Rectal smooth muscle tissue (tissue), 1 donor: ENCODE results near the gene ZSCAN16.
"Not testable (repeated sequence)": the region's sequence is repeated elsewhere in the genome, so short reads cannot be mapped to it uniquely, and the experiment has no call there.

Experiments
- H3K27ac ChIP-seq: one replicate; pipeline ENCODE4 v1.7.0; 2013; ENCODE audit warnings: low read depth, low read length, inconsistent platforms
- H3K27me3 ChIP-seq: one replicate; pipeline ENCODE4 v1.7.0; 2013; ENCODE audit warnings: low read length; ENCODE audit not compliant: control insufficient read depth, insufficient read depth
- H3K36me3 ChIP-seq: one replicate; pipeline ENCODE4 v1.7.0; 2013; ENCODE audit warnings: low read length; ENCODE audit not compliant: control insufficient read depth, insufficient read depth
- H3K4me1 ChIP-seq: one replicate; pipeline ENCODE4 v1.7.0; 2013; ENCODE audit warnings: low read length; ENCODE audit not compliant: control insufficient read depth, insufficient read depth
- H3K4me3 ChIP-seq: one replicate; pipeline ENCODE4 v1.7.0; 2013; ENCODE audit warnings: low read length
- H3K9ac ChIP-seq: one replicate; pipeline ENCODE4 v1.7.0; 2013; ENCODE audit warnings: low read length

ZSCAN16 gene

DNA sequence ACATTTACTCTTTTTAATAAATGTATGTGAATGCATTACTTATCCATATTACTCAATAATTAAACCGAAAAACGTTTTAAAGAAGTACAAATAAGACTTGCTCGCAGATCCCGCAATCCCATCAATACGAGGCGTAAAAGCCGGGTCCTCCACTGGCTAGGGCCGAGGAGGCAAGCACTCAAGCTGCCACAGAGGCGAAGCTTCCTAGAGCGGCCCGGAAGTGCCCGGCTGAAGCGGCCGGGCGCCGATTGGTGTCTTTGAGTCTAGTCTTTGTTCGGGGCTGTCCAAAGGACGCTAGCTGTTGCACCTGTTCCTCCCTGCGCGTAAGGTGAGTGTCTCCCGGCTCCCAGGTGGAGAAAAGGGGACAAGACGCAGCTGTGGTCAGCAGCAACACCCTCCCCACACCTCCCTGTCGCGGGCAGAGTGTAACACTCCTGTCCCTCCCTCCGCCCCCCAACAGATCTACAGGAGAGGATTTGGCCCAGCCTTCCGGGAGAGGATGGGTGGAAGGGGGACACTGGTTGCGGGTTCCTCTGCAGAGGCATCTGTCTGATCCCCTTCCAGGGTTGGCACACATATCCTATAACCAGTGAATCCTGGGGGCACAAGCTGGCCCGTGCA is at the start of gene ZSCAN16:
Gene ZSCAN16 (plus strand): TSS at position 260 of the 621 bp plus-strand sequence. CDS start 835 bp downstream, outside the sequence.
- Histone ChIP-seq H3K9ac (peak within 1 kb of the TSS; percentile 50), H3K27ac (peak within 1 kb of the TSS; percentile 70), H3K4me1 (peaks cover 2% of the 10 kb centered on the region), H3K27me3 (no peaks in the 10 kb centered on the region), H3K4me3 (peak within 1 kb of the TSS; percentile 89), H3K36me3 (peaks cover 8% of the 10 kb centered on the region)

DNA sequence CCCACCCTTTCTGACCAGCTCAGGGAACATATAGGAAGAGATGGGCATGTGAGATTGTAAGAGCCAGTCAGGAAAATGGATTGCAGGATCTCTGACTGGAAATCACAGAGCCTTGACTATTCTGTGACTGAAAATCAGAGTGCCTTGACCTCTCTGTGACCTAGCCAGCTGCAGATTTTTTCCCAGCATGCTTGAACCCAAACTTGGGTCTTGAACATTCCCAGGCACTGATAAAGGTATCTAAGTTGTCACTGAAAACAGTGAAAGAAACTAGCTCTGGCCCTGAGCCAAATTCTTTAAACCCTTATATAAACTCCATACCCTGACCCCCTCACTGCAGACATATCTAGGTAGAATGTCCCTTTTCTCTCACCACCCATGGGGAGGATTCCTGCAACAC is 46.4 kb upstream of the ZSCAN16 start:
- H3K36me3 ChIP-seq, result no peaks in the 10 kb centered on the region
- H3K4me1 ChIP-seq, result no peaks in the 10 kb centered on the region
- H3K9ac ChIP-seq, result no peak overlapping the region
- no peak overlapping the region for H3K27ac ChIP-seq
- no peaks in the 10 kb centered on the region for H3K27me3 ChIP-seq
- no peak overlapping the region for H3K4me3 ChIP-seq

DNA sequence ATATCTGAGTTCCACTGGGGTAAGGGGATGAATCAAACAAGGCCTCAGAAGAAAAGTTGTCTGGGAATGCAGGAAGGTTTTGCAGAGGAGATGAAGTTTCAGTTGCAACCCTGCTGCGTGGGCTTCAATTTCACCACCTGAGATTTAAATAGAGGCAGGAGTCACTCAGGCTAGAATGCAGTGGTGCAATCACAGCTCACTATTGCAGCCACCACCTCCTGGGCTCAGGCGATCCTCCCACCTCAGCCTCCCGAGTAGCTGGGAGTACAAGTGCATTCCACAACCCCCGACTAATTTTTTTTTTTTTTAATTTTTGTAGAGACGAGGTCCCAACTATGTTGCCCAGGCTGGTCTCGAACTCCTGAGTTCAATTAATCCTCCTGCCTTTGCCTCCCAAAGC is 45.6 kb upstream of the ZSCAN16 start:
- Histone ChIP-seq H3K9ac (no peak overlapping the region), H3K27me3 (no peaks in the 10 kb centered on the region), H3K4me3 (no peak overlapping the region), H3K36me3 (no peaks in the 10 kb centered on the region), H3K4me1 (no peaks in the 10 kb centered on the region), H3K27ac (no peak overlapping the region)

GRCh38 chr6:28080381-28080630 is 44.1 kb upstream of the ZSCAN16 start, which contains the start of gene ZNF165:
ZNF165 (plus strand) TSS chr6:28080568; CDS start chr6:28085481, 4,913 bp downstream.
- not testable (repeated sequence) for H3K4me1 ChIP-seq, H3K27me3 ChIP-seq, H3K36me3 ChIP-seq
- Histone ChIP-seq H3K27ac (peak within 1 kb of the TSS; percentile 94), H3K4me3 (peak within 1 kb of the TSS; percentile 97), H3K9ac (peak within 1 kb of the TSS; percentile 88)

DNA sequence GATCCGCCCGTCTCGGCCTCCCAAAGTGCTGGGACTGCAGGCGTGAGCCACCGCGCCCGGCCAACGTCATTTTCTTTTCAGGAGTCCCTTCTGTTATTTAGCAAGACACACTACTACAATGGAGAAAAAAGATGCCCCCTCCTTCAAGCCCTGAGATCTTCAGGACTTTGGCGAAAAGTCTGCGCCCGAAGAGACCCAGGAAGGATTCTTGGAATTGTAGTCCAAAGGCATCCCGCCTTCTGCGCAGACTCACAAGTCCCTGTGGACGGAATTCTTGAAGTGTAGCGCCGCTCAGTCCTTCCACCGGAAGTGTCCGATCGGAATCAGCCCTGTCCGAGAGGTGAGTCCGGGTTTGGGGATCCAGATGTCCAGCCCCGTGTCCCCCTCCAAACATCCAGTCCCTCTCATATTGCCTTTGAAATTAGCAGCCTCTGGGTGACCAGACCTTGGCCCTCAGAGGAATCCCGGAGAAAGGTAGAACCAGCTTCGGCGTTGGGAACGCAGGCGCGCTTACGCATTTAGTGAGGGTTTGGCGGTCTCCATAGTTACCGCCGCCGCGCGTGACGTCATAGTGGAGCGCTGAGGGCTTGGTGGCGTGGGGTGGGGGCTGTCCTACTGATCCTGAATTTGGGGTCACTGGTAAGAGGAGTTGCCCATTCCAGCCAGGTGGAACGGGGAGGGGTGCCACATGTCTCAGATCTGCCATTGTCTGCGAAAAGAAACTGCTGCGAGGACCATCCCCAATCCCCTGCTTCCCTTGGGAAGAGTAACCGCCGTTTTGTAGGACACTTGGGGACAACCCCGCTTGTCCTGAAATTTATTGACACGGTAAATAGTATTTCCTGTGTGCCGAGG is 43.6 kb upstream of the ZSCAN16 start:
- H3K9ac ChIP-seq, result peak overlapping the region; percentile 88
- H3K4me1 ChIP-seq, result no peaks in the 10 kb centered on the region
- H3K27me3 ChIP-seq, result no peaks in the 10 kb centered on the region

GRCh38 chr6:28081486-28081751 is 43.0 kb upstream of the ZSCAN16 start:
- H3K4me1 ChIP-seq, result no peaks in the 10 kb centered on the region
- no peaks in the 10 kb centered on the region for H3K27me3 ChIP-seq
- peak overlapping the region; percentile 94 for H3K27ac ChIP-seq
- peak overlapping the region; percentile 97 for H3K4me3 ChIP-seq
- H3K36me3 ChIP-seq, result no peaks in the 10 kb centered on the region
- H3K9ac ChIP-seq, result peak overlapping the region; percentile 86

More for the DNA sequence above, 43.6 kb upstream of the ZSCAN16 start:
- Histone ChIP-seq H3K27ac (peak overlapping the region; percentile 94), H3K36me3 (no peaks in the 10 kb centered on the region), H3K4me3 (peak overlapping the region; percentile 97)

GRCh38 chr6:28082939-28083338 is 41.5 kb upstream of the ZSCAN16 start:
- no peaks in the 10 kb centered on the region for H3K27me3 ChIP-seq
- no peak overlapping the region for H3K9ac ChIP-seq
- no peaks in the 10 kb centered on the region for H3K4me1 ChIP-seq
- no peak overlapping the region for H3K27ac ChIP-seq
- peaks cover 2% of the 10 kb centered on the region for H3K36me3 ChIP-seq
- H3K4me3 ChIP-seq, result no peak overlapping the region

GRCh38 chr6:28089054-28089453 is 35.4 kb upstream of the ZSCAN16 start:
- Histone ChIP-seq H3K27me3 (no peaks in the 10 kb centered on the region), H3K4me3 (no peak overlapping the region), H3K36me3 (peaks cover 12% of the 10 kb centered on the region), H3K9ac (no peak overlapping the region), H3K4me1 (no peaks in the 10 kb centered on the region), H3K27ac (no peak overlapping the region)

DNA sequence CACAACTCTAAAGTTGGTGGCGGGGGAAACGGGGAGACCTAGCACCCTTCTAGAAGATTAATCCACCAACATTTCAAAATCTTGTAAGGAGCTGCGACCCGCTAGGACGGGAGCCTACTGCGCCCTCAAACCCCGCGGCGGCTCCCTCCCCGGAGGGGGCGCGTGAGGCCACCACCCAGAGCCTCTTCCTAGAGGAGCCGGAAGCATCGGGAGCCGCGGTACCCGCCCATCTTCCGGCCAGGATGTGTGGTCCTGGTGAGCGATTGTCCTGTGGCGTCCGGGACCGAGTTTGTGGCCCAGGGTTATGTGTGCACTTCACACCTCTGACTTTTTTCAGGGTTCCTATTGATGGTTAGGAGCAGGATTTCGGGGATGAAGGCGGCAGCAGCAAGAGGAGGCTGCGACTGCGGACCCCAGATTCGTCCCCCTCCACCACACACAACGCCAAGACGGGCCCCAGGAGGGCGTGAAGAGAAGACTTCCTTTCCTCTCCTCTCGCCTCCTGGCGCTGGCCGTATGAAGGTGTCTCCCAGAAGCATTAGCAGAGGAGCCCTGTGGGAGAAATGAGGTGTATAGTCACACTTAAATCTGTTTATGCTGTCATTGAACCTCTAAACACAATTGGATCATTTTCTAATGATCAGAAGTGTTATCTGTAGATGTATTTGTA is 33.4 kb upstream of the ZSCAN16 start:
- H3K9ac ChIP-seq, result no peak overlapping the region
- no peak overlapping the region for H3K27ac ChIP-seq
- no peaks in the 10 kb centered on the region for H3K4me1 ChIP-seq
- H3K36me3 ChIP-seq, result peaks cover 12% of the 10 kb centered on the region
- no peaks in the 10 kb centered on the region for H3K27me3 ChIP-seq
- H3K4me3 ChIP-seq, result peak overlapping the region; percentile 65

- H3K36me3 ChIP-seq, H3K27me3 ChIP-seq, H3K4me1 ChIP-seq: not testable (repeated sequence)
These were observed 22.2 kb upstream of the ZSCAN16 start for GRCh38 chr6:28102222-28102621.

DNA sequence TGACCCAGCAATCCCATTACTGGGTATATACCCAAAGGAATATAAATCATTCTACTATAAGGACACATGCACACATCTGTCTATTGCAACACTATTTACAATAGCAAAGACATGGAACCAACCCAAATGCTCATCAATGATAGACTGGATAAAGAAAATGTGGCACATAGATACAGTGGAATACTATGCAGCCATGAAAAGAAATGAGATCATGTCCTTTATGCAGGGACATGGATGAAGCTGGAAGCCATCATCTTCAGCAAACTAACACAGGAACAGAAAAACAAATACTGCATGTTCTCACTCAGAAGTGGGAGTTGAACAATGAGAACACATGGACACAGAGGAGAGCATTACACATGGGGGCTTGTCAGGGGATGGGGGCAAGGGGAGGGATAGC is 21.7 kb upstream of the ZSCAN16 start:
- not testable (repeated sequence) for H3K36me3 ChIP-seq, H3K9ac ChIP-seq, H3K27me3 ChIP-seq, H3K4me3 ChIP-seq, H3K27ac ChIP-seq, H3K4me1 ChIP-seq

More at GRCh38 chr6:28102222-28102621, 22.2 kb upstream of the ZSCAN16 start:
- H3K4me3 ChIP-seq, H3K9ac ChIP-seq, H3K27ac ChIP-seq: not testable (repeated sequence)

GRCh38 chr6:28104392-28105244 is 19.8 kb upstream of the ZSCAN16 start:
- no peaks in the 10 kb centered on the region for H3K27me3 ChIP-seq
- peak overlapping the region; percentile 72 for H3K4me3 ChIP-seq
- peak overlapping the region; percentile 75 for H3K9ac ChIP-seq
- H3K4me1 ChIP-seq, result peaks cover 5% of the 10 kb centered on the region
- peak overlapping the region; percentile 71 for H3K27ac ChIP-seq
- no peaks in the 10 kb centered on the region for H3K36me3 ChIP-seq
